Tibial nerve (tissue), 4 donors: Measurements from ENCODE around the gene LCT.

Source experiments
- CTCF ChIP-seq, 5 experiments: fragments of 200-600 bp in 3 of 5; fragments of 450-650 bp in 2 of 5; sonication (generic) in 3 of 5; IDR thresholded peaks; one replicate each; pipeline ENCODE4 v1.5.1; 2016 to 2019; ENCODE audit warnings: antibody characterized with exemption in 5 of 5, mild to moderate bottlenecking in 3 of 5, moderate library complexity in 2 of 5
- EP300 ChIP-seq, 2 donors: sonication (generic); formaldehyde crosslinking; IDR thresholded peaks; one replicate each; pipeline ENCODE4 v1.6.1; 2017; ENCODE audit warnings: antibody characterized with exemption in 2 of 2, mild to moderate bottlenecking in 1 of 2

- no peak for TF ChIP-seq EP300 (IDR thresholded peaks at IDR 0.05)
- TF ChIP-seq CTCF (IDR thresholded peaks at IDR 0.05): no peak
Measured at GRCh38 chr2:135768863-135769262, 68.1 kb downstream of the LCT start.
